Islet precursor cell (in vitro differentiated cells): Measurements from ENCODE around the gene HK3.

ENCODE experiments used
- DNase-seq: peaks from one replicate; pipeline ENCODE4 v3.0.0-alpha.2; 2018

Gene HK3

GRCh38 chr5:176868126-176868525 is 31.0 kb downstream of the HK3 start:
- no peak for DNase-seq

DNA sequence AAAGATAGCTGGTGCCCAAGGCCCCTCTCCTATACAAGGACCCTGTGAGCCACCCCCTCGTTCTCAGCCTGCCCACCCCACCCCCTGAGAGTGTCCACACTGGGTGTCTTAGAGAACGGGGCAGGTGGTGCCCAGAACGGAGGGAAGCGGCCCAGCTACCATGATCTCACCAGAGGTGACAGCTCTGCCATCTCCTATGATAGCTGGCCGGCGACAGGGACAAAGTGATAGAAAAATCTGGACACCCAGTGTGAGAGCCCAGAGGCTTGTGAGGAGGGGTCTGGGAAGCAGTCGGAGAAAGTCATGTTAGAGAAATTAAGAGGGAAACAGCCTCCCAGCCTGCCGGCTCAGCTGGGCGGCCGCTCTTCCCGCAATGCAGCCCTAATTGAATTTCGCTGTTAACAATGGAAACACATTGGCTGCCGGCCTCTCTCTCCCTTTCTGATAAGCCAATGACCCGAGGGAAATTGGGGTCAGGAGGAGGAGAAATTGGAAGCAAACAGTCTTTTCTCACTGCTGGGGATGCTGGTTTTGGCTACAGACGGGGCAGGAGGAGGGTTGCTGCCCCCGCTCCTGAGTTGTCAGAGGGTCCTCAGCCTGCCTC is 32.3 kb downstream of the HK3 start:
- DNase-seq: no peak

GRCh38 chr5:176865964-176866363 is 33.2 kb downstream of the HK3 start:
- no peak for DNase-seq

GRCh38 chr5:176864755-176865154 is 34.4 kb downstream of the HK3 start:
- no peak for DNase-seq

GRCh38 chr5:176863765-176864098 is 35.4 kb downstream of the HK3 start:
- no peak for DNase-seq

DNA sequence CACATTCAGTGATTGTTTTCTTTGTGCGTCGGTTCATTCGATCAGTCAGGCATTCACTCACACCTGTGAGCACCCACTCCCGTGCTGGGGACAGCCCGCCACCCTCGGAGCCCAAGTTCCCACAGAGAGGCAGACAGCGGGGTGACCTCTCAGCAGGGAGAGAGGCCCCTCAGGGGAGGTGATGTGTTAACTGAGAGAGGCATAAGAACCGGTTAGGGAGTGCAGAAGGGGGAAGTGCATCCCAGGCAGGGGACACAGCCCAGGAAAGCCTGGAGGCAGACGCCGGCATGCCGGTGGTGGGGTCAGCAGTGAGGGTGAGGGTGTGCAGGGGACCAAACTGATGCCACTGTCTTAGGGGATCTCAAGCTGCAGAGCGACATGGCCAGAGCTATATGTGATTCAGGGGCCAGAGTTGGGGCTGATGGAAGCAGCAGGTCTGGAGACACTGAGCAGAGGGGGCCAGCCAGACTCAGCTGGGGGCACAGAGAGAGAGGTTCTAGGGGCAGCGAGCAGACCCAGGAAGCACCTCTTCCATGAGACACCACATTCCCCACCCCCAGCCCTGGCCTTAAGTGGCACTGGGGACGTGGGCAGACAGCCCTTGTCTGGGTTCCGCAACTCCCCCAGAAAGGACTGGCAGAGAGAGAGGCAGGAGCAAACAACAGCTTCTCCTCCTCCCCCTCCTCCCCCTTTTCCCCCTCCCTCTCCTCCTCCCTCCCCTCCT is 35.9 kb downstream of the HK3 start:
- no peak for DNase-seq

DNA sequence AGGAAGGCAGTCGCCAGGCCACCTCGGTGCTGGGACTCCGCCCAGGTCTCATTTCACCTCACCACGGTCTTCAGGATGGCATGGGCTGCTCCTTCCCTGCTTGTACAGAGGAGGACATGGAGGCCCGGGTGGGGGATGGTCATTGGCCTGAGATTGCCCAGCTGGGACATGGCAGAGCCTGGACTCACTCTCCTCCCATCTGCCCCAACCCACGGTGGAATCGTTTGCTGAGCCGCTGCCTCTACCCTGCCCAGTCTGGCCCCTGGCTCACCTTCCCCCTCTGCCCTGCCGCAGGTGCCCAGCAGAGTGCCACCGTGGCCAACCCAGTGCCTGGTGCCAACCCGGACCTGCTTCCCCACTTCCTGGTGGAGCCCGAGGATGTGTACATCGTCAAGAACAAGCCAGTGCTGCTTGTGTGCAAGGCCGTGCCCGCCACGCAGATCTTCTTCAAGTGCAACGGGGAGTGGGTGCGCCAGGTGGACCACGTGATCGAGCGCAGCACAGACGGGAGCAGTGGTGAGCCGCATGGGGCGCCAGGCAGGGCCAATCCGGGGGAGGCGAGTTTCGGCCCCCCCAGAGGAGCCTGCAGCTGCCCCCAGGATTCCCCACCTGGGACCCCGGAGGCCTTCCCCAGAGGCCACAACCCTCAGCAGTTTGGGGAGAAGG is 36.7 kb downstream of the HK3 start:
- DNase-seq: no peak

GRCh38 chr5:176861276-176861675 is 37.9 kb downstream of the HK3 start:
- DNase-seq: no peak

DNA sequence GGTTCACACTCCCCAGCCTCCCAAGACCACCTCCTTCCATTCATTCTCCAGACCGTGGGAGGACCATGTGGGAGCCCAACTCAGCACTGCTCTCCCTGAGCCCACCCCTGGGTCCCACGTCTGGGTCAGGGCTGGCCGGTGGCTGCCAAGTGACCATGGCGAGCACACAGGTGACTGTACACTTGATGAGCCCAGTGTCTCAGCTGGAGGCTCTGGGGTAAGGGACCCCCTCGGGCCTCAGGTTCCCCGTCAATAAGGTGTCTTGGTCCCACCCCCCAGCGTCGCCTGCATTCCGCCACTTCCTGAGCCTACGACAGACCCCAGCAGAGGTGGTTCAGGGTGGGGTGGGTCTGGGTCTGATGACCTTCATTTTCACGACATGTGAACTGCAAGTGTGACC is 38.8 kb downstream of the HK3 start:
- DNase-seq: no peak

DNA sequence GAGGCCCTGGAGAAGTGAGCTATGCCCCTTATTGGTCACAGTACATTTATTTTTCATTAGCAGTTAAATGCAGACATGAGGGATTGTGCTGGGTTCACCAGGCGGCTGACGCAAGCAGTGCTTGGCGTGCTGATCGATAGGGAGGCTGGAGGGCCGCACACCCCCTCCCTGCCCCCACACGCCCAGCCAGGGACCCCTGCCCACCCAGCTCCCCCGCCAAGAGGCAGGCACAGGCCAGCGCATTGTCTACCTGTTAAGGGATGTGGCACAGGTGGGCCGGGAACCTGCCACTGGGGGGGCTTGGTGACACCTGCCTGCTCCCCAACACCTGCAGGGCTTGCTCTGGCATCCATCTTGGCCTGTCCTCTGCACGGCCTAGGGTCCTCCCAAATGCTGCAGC is 39.2 kb downstream of the HK3 start:
- DNase-seq: no peak

DNA sequence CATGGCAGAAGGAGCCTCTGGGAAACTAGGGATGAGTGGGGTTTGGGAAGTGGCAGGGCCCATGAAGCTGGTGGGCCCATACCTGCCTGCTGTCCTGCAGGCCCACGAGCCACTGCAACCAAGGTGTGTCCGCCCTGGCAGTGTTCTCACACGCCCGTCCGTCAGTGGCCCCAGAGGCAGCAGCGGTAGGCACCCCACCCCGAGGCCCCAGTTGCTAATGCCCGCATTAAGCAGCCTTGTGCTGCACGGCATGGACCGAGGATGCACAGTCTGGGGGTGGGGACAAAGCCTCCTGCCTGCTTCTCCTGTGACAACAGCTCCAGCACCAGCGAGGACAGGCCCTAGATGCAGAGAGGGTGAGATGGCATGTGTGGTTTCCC is 41.3 kb downstream of the HK3 start:
- DNase-seq: no peak

- DNase-seq: no peak
Measured at GRCh38 chr5:176857216-176857893, 41.8 kb downstream of the HK3 start.

DNA sequence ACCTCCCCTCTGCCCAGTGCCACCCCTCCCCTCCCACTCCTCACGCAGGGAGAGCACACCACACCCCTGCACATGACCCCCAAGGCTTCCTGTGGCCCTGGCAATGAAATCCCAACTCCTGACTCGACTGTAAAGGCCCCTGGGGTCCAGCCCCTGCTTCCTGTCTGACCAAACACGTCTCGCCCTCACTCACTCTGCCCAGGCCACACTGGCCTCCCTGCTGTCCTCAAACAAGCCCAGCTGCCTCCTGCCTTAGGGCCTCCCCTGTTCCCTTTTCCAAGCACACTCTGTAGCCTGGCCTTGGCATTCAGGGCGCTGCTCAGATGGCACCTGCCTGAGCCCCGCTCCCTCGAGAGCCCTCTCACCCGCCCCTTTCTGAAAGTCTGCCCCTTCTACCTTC is 42.4 kb downstream of the HK3 start:
- no peak for DNase-seq

- no peak for DNase-seq
Measured at GRCh38 chr5:176855598-176855997, 43.5 kb downstream of the HK3 start.

DNA sequence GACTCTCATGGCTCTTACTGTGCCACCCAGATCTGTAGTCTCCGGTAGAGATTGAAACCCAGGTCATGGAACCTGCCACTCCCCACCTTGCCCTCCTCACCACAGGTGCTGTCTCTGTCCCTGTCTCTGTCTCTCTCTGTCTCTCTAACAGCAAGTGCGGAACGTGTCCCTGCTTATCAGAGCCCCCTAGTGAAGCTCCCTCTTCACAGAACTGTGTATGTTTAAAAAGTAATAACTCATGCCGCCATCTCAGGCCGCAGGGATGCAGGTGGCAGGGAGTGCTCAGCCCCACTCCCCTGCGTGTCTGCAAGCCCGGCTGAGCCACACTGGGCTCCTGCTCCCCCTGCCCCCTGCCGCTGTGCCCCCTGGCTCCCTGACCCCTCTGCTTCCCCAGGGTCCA is 45.0 kb downstream of the HK3 start:
- no peak for DNase-seq

DNA sequence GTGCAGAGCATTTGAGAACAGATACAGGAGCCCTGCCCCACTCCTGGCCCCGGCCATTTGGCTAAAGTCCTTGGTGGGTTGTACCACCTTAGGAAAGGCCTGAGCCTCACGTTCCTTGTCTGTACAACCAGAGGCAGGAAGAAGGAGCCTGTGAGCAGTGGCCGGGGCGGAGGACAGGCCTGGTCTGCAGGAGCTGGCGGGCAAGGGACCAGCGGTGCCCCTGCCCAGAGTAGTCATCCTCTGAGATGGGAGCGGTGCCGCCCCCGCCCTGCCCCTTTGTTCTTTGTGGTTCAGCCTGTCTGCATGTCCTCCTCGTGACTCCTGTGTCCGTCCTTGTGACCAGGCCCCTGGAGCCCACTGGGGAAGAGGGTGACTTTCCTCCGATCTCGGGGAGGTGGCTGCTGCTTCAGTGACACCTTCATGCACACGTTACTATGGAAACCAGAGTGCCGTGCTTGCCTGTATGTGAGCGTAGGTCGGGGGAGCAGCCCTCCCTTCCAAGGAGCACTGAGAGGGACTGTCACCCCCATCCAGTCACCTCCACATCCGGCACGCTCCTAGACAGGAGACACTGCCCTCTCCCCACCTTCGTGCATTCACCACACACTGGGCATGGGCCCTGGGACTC is 45.9 kb downstream of the HK3 start:
- no peak for DNase-seq

GRCh38 chr5:176851871-176852658 is 47.1 kb downstream of the HK3 start:
- DNase-seq: no peak

DNA sequence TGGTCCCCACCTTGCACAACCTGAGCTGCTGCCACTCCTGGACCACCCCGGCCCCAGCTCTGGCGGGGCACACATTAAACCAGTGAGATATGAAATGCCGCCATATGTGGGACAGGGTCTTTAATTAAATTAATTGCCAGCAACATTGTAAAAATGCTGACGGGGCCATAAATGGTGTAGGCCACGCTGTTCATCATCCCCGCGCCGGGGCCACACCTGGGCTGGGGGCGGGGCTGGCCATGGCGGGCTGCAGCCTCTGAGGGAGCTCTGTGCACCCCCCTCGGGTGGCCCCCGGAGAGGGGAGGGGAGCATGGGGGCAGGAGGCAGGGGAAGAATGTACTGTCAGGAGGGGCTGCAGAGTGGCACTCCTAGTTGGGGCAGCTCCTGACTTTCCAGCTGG is 47.8 kb downstream of the HK3 start:
- DNase-seq: no peak

DNA sequence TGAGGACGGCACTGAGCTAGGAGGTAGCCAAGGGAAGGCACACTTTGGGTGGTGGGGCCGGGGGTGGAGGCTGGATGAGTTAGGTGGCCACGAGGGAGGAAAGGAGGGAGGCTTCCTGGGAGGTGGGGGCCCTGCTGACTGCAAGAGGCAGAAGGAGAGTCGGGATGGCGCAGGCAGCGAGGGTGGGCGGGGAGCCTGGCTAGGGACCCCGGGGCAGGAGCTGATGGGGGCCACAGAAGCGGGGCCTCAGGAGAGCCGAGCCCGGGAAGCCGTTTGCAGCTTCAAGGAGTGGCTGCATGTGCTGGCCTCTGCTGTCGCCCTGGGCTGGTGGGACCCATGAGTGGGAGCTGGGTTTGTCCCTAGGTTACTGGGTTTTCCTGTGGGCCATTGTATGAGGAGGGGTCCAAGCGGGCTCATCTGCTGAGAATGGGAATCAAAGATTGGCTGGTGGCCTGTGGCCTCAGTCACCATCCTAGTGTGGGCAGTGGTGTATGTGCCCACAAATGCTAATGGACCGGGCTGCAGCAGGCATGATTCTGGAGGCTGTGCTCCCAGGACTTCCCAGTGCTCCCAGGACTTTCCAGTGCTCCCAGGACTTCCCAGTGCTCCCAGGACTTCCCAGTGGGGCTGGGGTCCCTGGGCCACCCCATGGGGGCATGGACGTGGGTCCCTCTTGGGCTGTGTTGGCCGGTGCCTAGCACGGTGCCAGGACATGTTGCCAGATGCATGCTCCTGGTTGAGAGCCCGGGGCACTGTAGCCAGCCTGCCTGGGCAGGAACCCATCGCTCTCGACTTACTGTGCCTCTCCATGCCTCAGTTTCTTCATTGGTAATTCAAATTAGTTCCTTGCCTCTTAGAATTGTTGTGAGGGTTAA is 48.5 kb downstream of the HK3 start:
- no peak for DNase-seq

DNA sequence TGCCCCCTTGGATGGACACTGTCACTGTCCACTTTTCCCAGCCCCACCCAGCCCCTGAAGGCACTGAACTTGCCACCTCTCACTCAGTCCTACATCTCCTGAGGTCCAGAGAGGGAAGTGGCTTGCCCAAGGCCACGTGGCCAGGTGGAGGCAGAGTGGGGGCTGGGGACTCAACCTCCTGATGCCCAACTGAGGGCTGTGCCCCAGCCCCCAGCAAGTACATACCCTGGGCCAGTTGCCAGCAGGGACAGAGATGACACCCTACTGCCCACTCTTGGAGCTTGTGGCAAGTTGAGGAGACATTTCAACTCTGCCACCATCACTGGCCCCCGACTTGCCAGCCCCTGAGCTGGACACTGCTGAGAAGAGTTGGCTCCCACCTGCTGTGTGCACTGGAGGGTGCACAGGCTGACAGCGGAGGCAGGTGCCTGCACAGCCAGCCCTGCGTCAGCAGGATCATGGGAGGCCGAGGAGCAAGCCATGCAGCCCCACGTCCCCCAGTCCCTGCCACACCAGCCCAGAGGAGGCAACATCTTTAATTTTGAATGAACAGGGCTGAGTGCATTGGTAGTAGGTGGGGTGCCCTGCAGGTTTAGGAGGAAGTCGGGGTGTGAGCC is 49.4 kb downstream of the HK3 start:
- no peak for DNase-seq

- DNase-seq: no peak
Measured at GRCh38 chr5:176848651-176849050, 50.5 kb downstream of the HK3 start.
